Mucosa of stomach (tissue), 1 donor: ENCODE measurements around the gene PREP.
"Not testable (repeated sequence)": the region's sequence is repeated elsewhere in the genome, so short reads cannot be mapped to it uniquely, and the experiment has no call there.

Source experiments
- H3K27me3 ChIP-seq: one replicate; pipeline ENCODE4 v1.7.0; 2013; ENCODE audit warnings: mild to moderate bottlenecking, low read length; ENCODE audit not compliant: control insufficient read depth, insufficient read depth
- H3K36me3 ChIP-seq: one replicate; pipeline ENCODE4 v1.7.0; 2013; ENCODE audit warnings: low read length; ENCODE audit not compliant: control insufficient read depth, insufficient read depth
- H3K4me1 ChIP-seq: one replicate; pipeline ENCODE4 v1.7.0; 2013; ENCODE audit warnings: mild to moderate bottlenecking, low read length; ENCODE audit not compliant: control insufficient read depth, insufficient read depth
- H3K4me3 ChIP-seq: one replicate; pipeline ENCODE4 v1.7.0; 2013; ENCODE audit warnings: low read length
- H3K9ac ChIP-seq: one replicate; pipeline ENCODE4 v1.7.0; 2013; ENCODE audit warnings: mild to moderate bottlenecking, low read length, moderate library complexity
- H3K9me3 ChIP-seq: one replicate; pipeline ENCODE4 v1.7.0; 2013; ENCODE audit warnings: mild to moderate bottlenecking, low read length, moderate library complexity; ENCODE audit not compliant: control insufficient read depth
- donor health status: Pancreatic carcinoma.

Gene PREP

DNA sequence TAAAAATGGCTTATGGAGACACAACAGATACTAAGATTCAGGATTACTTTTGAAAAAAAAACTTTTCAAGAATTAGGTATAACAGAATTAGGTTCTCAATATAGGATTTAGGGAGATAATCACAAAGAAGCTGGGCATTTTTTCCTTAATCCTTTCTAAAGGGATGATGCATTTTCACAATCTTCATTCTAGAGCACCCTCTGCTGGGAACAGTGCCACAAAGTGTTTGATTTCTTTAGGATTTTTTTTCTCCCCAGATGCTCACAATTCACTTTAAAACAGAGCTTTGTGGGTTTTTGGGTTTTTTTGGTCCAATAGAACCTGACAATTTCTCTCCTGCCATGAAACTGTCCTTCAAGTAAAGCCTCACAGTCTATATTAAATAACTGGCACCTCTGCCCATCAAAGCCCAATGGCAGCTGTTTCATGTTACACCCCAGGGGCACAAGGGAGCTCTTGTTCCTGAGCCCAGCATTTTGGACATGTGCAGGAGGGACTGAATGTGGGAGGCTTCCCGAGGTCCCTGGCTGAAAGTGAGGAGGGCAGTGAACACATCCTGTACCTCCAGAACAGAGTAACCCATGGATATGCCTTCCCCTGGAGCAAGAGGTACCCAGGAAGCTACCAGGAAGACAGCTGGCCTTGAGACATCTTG, 39.7 kb downstream of the PREP start:
- Histone ChIP-seq H3K4me1 (peaks cover 11% of the 10 kb centered on the region), H3K36me3 (peaks cover 5% of the 10 kb centered on the region), H3K27me3 (no peaks in the 10 kb centered on the region), H3K9ac (no peak overlapping the region), H3K9me3 (no peaks in the 10 kb centered on the region), H3K4me3 (no peak overlapping the region)

DNA sequence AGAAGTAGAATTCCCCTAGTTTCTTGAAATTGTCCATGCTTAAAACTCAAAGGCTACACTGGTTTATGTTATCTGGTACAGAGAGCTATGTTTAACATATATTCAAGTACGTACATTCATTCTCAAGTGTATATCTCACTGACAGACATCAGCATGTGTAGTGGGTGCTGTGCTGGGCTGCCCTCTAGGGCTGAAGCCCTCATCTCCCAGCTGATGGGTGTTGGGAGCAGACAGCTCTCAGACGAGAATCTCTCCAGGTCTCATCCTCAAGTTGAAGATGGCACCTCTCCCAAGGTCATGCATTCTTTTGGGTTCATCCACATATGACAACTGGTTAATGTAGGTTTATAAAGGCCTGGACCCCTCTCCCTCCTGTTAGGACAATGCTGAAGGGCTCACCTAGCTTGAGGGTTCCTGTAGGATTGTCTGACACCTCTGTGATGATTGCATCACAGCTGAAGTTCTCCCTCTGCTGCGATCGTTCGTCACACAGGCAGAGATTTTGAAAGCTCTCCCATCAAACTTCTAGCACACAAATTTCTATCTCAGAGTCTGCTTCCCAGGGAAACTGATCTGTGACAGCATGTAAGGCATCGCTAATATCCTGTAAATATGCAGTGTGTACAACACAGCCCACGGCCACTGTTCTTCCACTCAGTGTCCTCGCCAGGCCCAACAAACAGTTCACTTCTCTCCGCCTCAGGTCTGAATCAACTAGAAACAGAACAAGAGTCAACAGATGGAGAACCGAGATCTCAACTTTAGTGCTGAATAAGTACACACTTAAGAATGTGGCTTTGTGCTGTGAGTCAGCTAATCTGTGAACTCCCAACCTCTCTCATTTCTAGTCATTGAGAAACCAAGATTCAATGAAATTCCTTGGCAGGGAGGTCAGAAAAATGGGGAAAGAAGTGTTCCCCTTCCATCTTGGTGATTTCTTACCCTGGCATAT, 43.2 kb downstream of the PREP start:
- Histone ChIP-seq H3K4me3 (no peak overlapping the region), H3K36me3 (no peaks in the 10 kb centered on the region), H3K9me3 (no peaks in the 10 kb centered on the region), H3K9ac (no peak overlapping the region), H3K4me1 (peaks cover 11% of the 10 kb centered on the region), H3K27me3 (no peaks in the 10 kb centered on the region)

- Histone ChIP-seq H3K4me1 (peaks cover 4% of the 10 kb centered on the region), H3K27me3 (no peaks in the 10 kb centered on the region), H3K9me3 (no peaks in the 10 kb centered on the region), H3K9ac (no peak overlapping the region), H3K36me3 (no peaks in the 10 kb centered on the region), H3K4me3 (no peak overlapping the region)
Measured at GRCh38 chr6:105357165-105357564, 45.7 kb downstream of the PREP start.

DNA sequence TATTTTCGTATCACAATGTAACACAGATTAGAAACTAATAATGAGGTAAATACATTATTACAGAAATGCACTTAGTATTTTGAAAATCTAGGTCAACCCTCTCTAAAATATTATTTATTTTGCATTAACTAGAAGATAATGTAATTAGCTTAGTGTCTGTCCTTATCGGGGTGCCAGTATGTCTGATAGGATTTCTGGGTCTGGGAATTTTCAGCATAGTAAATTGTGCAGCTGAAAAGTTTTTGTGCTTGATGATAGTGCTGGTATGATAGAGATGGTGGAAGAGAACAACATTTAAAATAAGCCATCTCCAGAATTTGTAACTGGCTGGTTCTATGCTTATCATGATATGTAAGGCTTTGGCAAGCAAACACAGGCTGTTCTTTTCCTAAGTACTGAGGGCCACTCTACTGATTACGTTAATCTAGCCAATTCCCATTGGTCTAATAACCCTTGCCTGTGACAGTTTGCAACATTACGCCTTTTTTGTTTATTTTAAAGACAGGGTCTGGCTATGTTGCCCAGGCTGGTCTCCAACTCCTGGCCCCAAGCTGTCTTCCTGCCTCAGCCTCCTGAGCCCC, 50.8 kb downstream of the PREP start:
- Histone ChIP-seq H3K4me1 (no peaks in the 10 kb centered on the region), H3K36me3 (peaks cover 4% of the 10 kb centered on the region), H3K9ac (no peak overlapping the region), H3K9me3 (no peaks in the 10 kb centered on the region), H3K4me3 (no peak overlapping the region), H3K27me3 (no peaks in the 10 kb centered on the region)

GRCh38 chr6:105348897-105349296, 54.0 kb downstream of the PREP start:
- Histone ChIP-seq H3K36me3 (peaks cover 4% of the 10 kb centered on the region), H3K9ac (no peak overlapping the region), H3K27me3 (no peaks in the 10 kb centered on the region), H3K4me1 (no peaks in the 10 kb centered on the region), H3K9me3 (no peaks in the 10 kb centered on the region), H3K4me3 (no peak overlapping the region)

- H3K4me3 ChIP-seq: no peak overlapping the region
- H3K9ac ChIP-seq: no peak overlapping the region
- no peaks in the 10 kb centered on the region for H3K36me3 ChIP-seq
- no peaks in the 10 kb centered on the region for H3K9me3 ChIP-seq
- no peaks in the 10 kb centered on the region for H3K27me3 ChIP-seq
- no peaks in the 10 kb centered on the region for H3K4me1 ChIP-seq
Measured at GRCh38 chr6:105346052-105346451, 56.8 kb downstream of the PREP start.

- H3K4me1 ChIP-seq: no peaks in the 10 kb centered on the region
- no peak overlapping the region for H3K9ac ChIP-seq
- H3K9me3 ChIP-seq: no peaks in the 10 kb centered on the region
- H3K36me3 ChIP-seq: no peaks in the 10 kb centered on the region
- no peaks in the 10 kb centered on the region for H3K27me3 ChIP-seq
- H3K4me3 ChIP-seq: no peak overlapping the region
Measured at GRCh38 chr6:105345506-105345905, 57.4 kb downstream of the PREP start.

- H3K36me3 ChIP-seq: no peaks in the 10 kb centered on the region
- no peak overlapping the region for H3K4me3 ChIP-seq
- no peaks in the 10 kb centered on the region for H3K27me3 ChIP-seq
- H3K4me1 ChIP-seq: no peaks in the 10 kb centered on the region
- H3K9me3 ChIP-seq: no peaks in the 10 kb centered on the region
- H3K9ac ChIP-seq: no peak overlapping the region
Measured at GRCh38 chr6:105344881-105345370, 58.0 kb downstream of the PREP start.

- not testable (repeated sequence) for H3K9ac ChIP-seq, H3K4me1 ChIP-seq, H3K4me3 ChIP-seq, H3K27me3 ChIP-seq, H3K9me3 ChIP-seq, H3K36me3 ChIP-seq
Measured at GRCh38 chr6:105338350-105338983, 64.4 kb downstream of the PREP start.

DNA sequence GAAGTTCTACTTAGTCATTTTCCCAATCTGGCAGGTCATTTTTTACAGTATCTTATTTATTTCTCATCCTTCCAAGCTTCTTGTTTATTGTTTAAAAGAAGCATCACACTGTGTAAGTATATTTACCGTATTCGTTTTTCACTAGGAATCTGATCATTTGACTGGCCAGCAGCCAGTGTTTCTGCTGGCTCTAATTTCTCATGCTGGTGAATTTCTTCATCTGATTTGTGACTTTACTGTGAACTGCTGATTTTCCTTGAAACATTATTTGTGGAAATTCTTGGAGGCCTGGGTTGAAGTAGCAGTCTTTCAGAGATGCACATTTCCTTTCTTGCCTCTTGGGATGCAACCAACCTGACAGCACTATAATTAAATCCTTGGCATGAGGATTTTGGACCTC, 65.9 kb downstream of the PREP start:
- Histone ChIP-seq H3K27me3 (no peaks in the 10 kb centered on the region), H3K9me3 (no peaks in the 10 kb centered on the region), H3K4me3 (no peak overlapping the region), H3K4me1 (no peaks in the 10 kb centered on the region), H3K36me3 (peaks cover 5% of the 10 kb centered on the region), H3K9ac (no peak overlapping the region)

DNA sequence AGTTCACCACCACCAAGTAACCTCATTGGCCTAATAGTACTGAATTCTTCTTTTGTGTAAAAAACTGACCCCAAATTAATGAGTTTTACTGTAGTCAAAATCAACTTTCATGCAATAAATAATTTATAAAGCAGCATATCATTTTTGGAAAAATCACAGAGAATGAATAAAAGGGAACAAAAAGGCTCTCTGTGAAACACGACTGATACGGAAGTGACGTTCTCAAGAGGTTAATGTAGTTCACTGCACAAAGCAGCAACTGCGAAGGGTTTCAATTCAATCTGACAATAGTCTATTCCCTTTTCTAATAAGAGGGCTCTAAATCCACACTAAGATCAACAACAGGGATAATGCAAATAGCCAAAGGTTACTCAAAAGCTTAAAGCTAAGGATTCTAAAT, 70.3 kb downstream of the PREP start:
- Histone ChIP-seq H3K27me3 (no peaks in the 10 kb centered on the region), H3K9me3 (no peaks in the 10 kb centered on the region), H3K4me1 (no peaks in the 10 kb centered on the region), H3K36me3 (peaks cover 5% of the 10 kb centered on the region), H3K4me3 (no peak overlapping the region), H3K9ac (no peak overlapping the region)

DNA sequence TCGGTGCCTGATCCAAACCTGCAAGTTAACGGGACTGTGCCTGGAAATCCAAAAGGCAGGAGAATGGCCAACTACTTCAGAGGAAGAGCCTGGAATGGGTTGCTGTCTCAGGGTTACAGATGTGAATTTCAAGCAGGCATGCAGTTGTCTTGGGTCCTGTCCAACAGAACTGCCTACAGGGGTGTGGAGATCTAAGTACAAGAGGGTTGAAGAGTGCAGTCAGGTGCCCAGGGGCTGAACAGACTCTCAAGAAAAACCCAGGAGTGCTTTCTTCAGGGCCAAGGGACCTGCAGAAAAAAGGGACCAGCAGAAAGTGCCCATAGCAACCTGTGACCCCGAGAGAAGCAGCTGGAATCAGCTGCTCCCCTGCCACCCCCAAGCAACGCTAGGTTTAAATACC, 71.0 kb downstream of the PREP start:
- H3K36me3 ChIP-seq: peaks cover 5% of the 10 kb centered on the region
- no peaks in the 10 kb centered on the region for H3K27me3 ChIP-seq
- H3K9me3 ChIP-seq: no peaks in the 10 kb centered on the region
- no peak overlapping the region for H3K9ac ChIP-seq
- no peaks in the 10 kb centered on the region for H3K4me1 ChIP-seq
- no peak overlapping the region for H3K4me3 ChIP-seq
